ENCODE data around the gene KCNF1. TPM values are rescaled to one million over a fixed set of nuclear protein-coding genes. Genes with fewer than 3 reads are reported as not detected.

The KCNF1 gene
- not detected in 2 replicates for total RNA-seq

GRCh38 chr2:10911291-10912075 lies at the start of gene KCNF1:
Gene KCNF1 (plus strand): TSS chr2:10911934. CDS start chr2:10912427, 493 bp downstream.

Other genes with a start within 250 kb of the KCNF1 start
- gene NOL10, start 222.0 kb upstream of the KCNF1 start, total RNA-seq: 29.7 and 33.6 TPM in 2 replicates
- gene ATP6V1C2, start 190.3 kb upstream of the KCNF1 start, total RNA-seq: not detected in 2 replicates
- gene PDIA6, start 99.1 kb upstream of the KCNF1 start, total RNA-seq: 582 and 609 TPM in 2 replicates
- 29.8 and 41.3 TPM in 2 replicates for gene SLC66A3, start 243.5 kb downstream of the KCNF1 start, total RNA-seq

Measured in smooth muscle cell of the pulmonary artery (primary cell).